Lower lobe of right lung (tissue), 2 donors: ENCODE measurements around the gene CEP72. TPM values are rescaled to one million over a fixed set of nuclear protein-coding genes. Genes with fewer than 3 reads are reported as not detected.

ENCODE experiments used
- ATAC-seq, 2 donors: fragments of 200-7000 bp; cut with Tn5 transposase; one replicate each; pipeline ENCODE4 v1.9.1; 2020 to 2022; ENCODE audit warnings: mild to moderate bottlenecking in 2 of 2, moderate library complexity in 2 of 2
- DNase-seq: peaks from one replicate; pipeline ENCODE4 v3.0.0-alpha.2; 2020
- H3K27ac ChIP-seq: fragments of 200-600 bp; one replicate; pipeline ENCODE4 v1.8.0; 2022
- H3K27me3 ChIP-seq: fragments of 200-600 bp; one replicate; pipeline ENCODE4 v1.8.0; 2022; ENCODE audit warnings: low read depth
- H3K36me3 ChIP-seq: fragments of 200-600 bp; one replicate; pipeline ENCODE4 v1.8.0; 2022; ENCODE audit warnings: mild to moderate bottlenecking
- H3K4me1 ChIP-seq: fragments of 200-600 bp; one replicate; pipeline ENCODE4 v1.8.0; 2022
- H3K4me3 ChIP-seq: fragments of 200-600 bp; one replicate; pipeline ENCODE4 v1.8.0; 2022; ENCODE audit warnings: mild to moderate bottlenecking
- H3K9me3 ChIP-seq: fragments of 200-600 bp; one replicate; pipeline ENCODE4 v1.8.0; 2022
- intact Hi-C: fragments of 100-400 bp; cut with DNase I; formaldehyde crosslinking; loops from one replicate; pipeline ENCODE4 v1.11.0; 2022
- total RNA-seq: library from RNA; stranded (reverse); fragmentation: NEBNext Ultra II Directional; extraction: Animal tissue kit (Norgen Biotek cat#: 25700); gene quantifications from one replicate; pipeline ENCODE4 v1.2.1, GENCODE V29; 2021
- TF ChIP-seq, protein P1 (sequence below): fragments of 200-600 bp; IDR thresholded peaks from one replicate; pipeline ENCODE4 v1.8.0; 2022; ENCODE audit warnings: antibody characterized with exemption, mild to moderate bottlenecking
- donor health status: DM: no; HTN: yes; CAD: no; lungs with severe emphysema.

CEP72 gene
- total RNA-seq, 1 donor from 2014 or later, result 10.6 TPM

DNA sequence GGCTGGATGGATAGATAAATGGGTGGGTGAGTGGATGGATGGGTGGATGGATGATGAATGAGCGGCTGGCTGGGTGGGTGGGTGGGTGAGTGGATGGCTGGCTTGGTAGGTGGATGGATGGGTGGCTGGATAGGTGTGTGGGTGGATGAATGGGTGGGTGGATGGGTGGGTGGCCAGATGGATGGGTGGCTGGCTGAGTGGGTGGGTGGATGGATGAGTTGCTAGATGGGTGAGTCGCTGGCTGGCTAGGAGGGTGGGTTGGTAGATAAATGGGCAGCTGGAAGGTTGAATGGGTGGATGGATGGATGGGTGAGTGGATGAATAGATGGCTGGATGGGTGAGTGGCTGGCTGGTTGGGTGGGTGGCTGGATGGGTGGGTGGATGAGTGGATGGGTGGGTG lies 27.9 kb upstream of the CEP72 start:
- Histone ChIP-seq H3K27me3 (peaks cover 35% of the 10 kb centered on the region), H3K27ac (no peak overlapping the region), H3K4me1 (no peaks in the 10 kb centered on the region), H3K36me3 (no peaks in the 10 kb centered on the region), H3K9me3 (no peaks in the 10 kb centered on the region), H3K4me3 (no peak overlapping the region)
- TF ChIP-seq, protein P1, sequence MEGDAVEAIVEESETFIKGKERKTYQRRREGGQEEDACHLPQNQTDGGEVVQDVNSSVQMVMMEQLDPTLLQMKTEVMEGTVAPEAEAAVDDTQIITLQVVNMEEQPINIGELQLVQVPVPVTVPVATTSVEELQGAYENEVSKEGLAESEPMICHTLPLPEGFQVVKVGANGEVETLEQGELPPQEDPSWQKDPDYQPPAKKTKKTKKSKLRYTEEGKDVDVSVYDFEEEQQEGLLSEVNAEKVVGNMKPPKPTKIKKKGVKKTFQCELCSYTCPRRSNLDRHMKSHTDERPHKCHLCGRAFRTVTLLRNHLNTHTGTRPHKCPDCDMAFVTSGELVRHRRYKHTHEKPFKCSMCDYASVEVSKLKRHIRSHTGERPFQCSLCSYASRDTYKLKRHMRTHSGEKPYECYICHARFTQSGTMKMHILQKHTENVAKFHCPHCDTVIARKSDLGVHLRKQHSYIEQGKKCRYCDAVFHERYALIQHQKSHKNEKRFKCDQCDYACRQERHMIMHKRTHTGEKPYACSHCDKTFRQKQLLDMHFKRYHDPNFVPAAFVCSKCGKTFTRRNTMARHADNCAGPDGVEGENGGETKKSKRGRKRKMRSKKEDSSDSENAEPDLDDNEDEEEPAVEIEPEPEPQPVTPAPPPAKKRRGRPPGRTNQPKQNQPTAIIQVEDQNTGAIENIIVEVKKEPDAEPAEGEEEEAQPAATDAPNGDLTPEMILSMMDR, result no peak
- intact Hi-C loops, result no loop called here
- DNase-seq (no peak), ATAC-seq (no peak)

GRCh38 chr5:584846-585245 lies 27.3 kb upstream of the CEP72 start:
- no peak overlapping the region for H3K27ac ChIP-seq
- peaks cover 30% of the 10 kb centered on the region for H3K27me3 ChIP-seq
- intact Hi-C loops, result no loop called here
- DNase-seq, result no peak
- H3K9me3 ChIP-seq, result no peaks in the 10 kb centered on the region
- H3K36me3 ChIP-seq, result no peaks in the 10 kb centered on the region
- TF ChIP-seq, protein P1, result no peak
- ATAC-seq, result no peak
- no peak overlapping the region for H3K4me3 ChIP-seq
- no peaks in the 10 kb centered on the region for H3K4me1 ChIP-seq

- intact Hi-C loops, result no loop called here
- TF ChIP-seq, protein P1, result no peak
- DNase-seq (no peak), ATAC-seq (no peak)
- Histone ChIP-seq H3K4me1 (no peaks in the 10 kb centered on the region), H3K4me3 (no peak overlapping the region), H3K27ac (no peak overlapping the region), H3K36me3 (no peaks in the 10 kb centered on the region), H3K9me3 (no peaks in the 10 kb centered on the region), H3K27me3 (peaks cover 30% of the 10 kb centered on the region)
Observed at GRCh38 chr5:585556-585955, 26.6 kb upstream of the CEP72 start.

DNA sequence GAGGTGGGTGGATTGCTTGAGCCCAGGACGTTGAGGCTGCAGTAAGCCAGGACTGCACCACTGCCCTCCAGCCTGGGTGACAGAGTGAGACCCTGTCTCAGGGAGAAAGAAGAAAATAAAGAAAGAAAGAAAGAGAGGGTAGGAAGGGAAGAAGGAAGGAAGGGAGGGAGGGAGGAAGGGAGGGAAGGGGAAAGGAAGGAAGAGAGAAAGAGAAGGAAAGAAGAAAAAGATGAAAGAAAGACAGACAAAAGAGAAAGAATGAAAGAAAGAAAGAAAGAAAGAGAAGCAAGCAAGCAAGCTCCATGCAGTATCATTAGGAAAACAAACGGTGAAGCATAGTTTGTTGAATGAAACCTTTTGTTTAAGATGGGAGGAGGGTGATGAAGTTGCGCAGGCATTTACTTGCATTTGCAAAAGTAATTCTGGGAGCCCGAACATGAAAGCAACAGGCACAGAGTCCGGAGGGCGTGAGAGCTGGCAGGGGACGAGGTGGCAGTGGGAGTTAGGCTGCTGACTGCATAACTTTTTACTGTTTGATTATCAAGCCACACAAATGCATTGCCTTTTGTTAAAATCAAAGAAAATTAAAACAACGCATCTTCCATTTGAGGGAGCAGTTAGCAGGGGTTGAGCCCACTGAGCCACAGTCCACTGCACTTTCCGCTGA lies 26.0 kb upstream of the CEP72 start:
- intact Hi-C loops, result no loop called here
- no peak for ATAC-seq

DNA sequence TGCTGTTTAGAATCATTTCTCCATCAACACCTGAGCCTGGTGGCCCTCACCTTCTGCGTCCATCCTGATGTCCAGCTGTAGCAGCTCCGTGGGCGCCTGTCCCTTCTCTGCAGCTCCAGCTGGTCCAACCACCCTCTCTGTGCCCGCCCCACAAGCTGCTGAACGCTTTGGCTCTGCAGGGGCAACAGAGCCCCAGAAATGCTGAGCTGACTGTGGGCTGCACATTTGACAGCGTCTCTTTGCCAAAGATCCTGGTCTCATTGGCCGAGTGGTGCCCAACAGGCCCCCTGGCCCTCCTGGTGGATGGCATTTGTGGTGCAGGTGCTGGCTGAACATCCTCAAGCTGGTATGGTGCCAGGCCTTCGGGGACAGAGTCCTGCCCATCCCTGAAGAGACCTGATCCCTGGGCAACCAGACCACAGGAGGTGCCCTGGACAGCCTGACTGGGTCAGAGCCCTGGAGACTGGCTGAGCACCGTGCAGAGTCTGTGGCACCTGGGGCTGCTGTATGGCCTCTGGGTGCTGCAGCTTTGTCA lies 25.3 kb upstream of the CEP72 start:
- Histone ChIP-seq H3K27ac (no peak overlapping the region), H3K4me3 (no peak overlapping the region), H3K27me3 (peaks cover 18% of the 10 kb centered on the region), H3K36me3 (no peaks in the 10 kb centered on the region), H3K9me3 (no peaks in the 10 kb centered on the region), H3K4me1 (no peaks in the 10 kb centered on the region)
- intact Hi-C loops, result no loop called here
- TF ChIP-seq, protein P1, result no peak
- ATAC-seq, result no peak
- no peak for DNase-seq

More for the DNA sequence above, 26.0 kb upstream of the CEP72 start:
- TF ChIP-seq, protein P1, result no peak
- Histone ChIP-seq H3K36me3 (no peaks in the 10 kb centered on the region), H3K9me3 (no peaks in the 10 kb centered on the region), H3K4me1 (no peaks in the 10 kb centered on the region), H3K4me3 (no peak overlapping the region), H3K27me3 (peaks cover 25% of the 10 kb centered on the region), H3K27ac (no peak overlapping the region)
- no peak for DNase-seq
